Activated CD8-positive, alpha-beta T cell treated with anti-CD3 and anti-CD28 coated beads for 36 hours (primary cell): ENCODE measurements around the gene SH3BP5L. TPM values are rescaled to one million over a fixed set of nuclear protein-coding genes. Genes with fewer than 3 reads are reported as not detected.
A peak's percentile ranks its signal among the peaks of the same experiment; 100 is the strongest.

Source experiments
- ATAC-seq: fragments of 200-7000 bp; cut with Tn5 transposase; one replicate; pipeline ENCODE4 v1.10.0; 2021; ENCODE audit warnings: mild to moderate bottlenecking, moderate library complexity
- CTCF ChIA-PET: fragments of 350-600 bp; sonication (Branson Sonifier 250); formaldehyde crosslinking; loops from one replicate; lab custom pipeline; 2021; ENCODE audit warnings: antibody characterized with exemption; lab: Charles Lee
- POLR2A ChIA-PET: fragments of 350-600 bp; sonication (Branson Sonifier 250); formaldehyde crosslinking; loops from one replicate; lab custom pipeline; 2021; ENCODE audit warnings: antibody characterized with exemption; lab: Charles Lee
- DNase-seq: peaks from one replicate; pipeline ENCODE4 v3.0.0-alpha.2; 2020
- H3K27ac Mint-ChIP-seq: one replicate; pipeline ENCODE4 v1.8.0; 2021; ENCODE audit warnings: mild to moderate bottlenecking, mixed read lengths
- H3K27me3 Mint-ChIP-seq: one replicate; pipeline ENCODE4 v1.8.0; 2021; ENCODE audit warnings: mixed read lengths
- H3K36me3 Mint-ChIP-seq: one replicate; pipeline ENCODE4 v1.8.0; 2021; ENCODE audit warnings: low read depth, mixed read lengths
- H3K4me1 Mint-ChIP-seq: one replicate; pipeline ENCODE4 v1.8.0; 2021; ENCODE audit warnings: low read depth, mixed read lengths
- H3K4me3 Mint-ChIP-seq: one replicate; pipeline ENCODE4 v1.8.0; 2021; ENCODE audit warnings: mild to moderate bottlenecking, moderate library complexity, mixed read lengths
- H3K9me3 Mint-ChIP-seq: one replicate; pipeline ENCODE4 v1.8.0; 2021; ENCODE audit warnings: mixed read lengths
- CTCF ChIP-seq: fragments of 200-600 bp; IDR thresholded peaks from one replicate; pipeline ENCODE4 v1.8.0; 2022; ENCODE audit warnings: antibody characterized with exemption, mild to moderate bottlenecking
- intact Hi-C: fragments of 100-400 bp; cut with micrococcal nuclease; formaldehyde crosslinking; loops from one replicate; pipeline ENCODE4 v1.10.0; 2022
- total RNA-seq, 2 experiments: library from RNA; stranded (reverse); gene quantifications; one replicate each; pipeline ENCODE4 v1.2.3, GENCODE V29; 2021

SH3BP5L gene
- total RNA-seq = 10 to 100 TPM; 16.2 to 18.3 TPM

GRCh38 chr1:248825909-248826760 lies at the start of gene SH3BP5L:
SH3BP5L (minus strand) TSS chr1:248825915; CDS start chr1:248824935, 980 bp downstream.
- TF ChIP-seq CTCF = peak; percentile 46
- Mint-ChIP-seq H3K36me3 (peaks cover 8% of the 10 kb centered on the region), H3K9me3 (no peaks in the 10 kb centered on the region), H3K4me3 (peak within 1 kb of the TSS; percentile 83), H3K27me3 (no peaks in the 10 kb centered on the region), H3K27ac (peak within 1 kb of the TSS; percentile 100), H3K4me1 (peaks cover 46% of the 10 kb centered on the region)
- POLR2A ChIA-PET = interaction anchor here (0.7 to 4.5 kb wide), 7 partner anchors 9 to 973 kb away, joined by 3 to 45 read pairs (median 4); partner anchors contain the start of genes ZNF672 and ZNF692
- intact Hi-C loops = no loop called here
- CTCF ChIA-PET = interaction anchor here (0.7 to 4.8 kb wide), 13 partner anchors 11 to 204 kb away, joined by 3 to 56 read pairs (median 4); partner anchors contain the start of genes ZNF672 and ZNF692
- peak; percentile 95 for DNase-seq
- ATAC-seq = peak; percentile 90

- H3K27ac Mint-ChIP-seq = peak overlapping the region; percentile 95
- H3K27me3 Mint-ChIP-seq = peaks cover 4% of the 10 kb centered on the region
- H3K36me3 Mint-ChIP-seq = peaks cover 6% of the 10 kb centered on the region
- peaks cover 19% of the 10 kb centered on the region for H3K4me1 Mint-ChIP-seq
- ATAC-seq = peak; percentile 59
- ChIA-PET POLR2A (interaction anchor here (0.6 to 2.5 kb wide), 7 partner anchors 9 to 41 kb away, joined by 3 to 11 read pairs (median 4); partner anchors contain the start of genes ZNF672 and ZNF692), CTCF (interaction anchor here (1.0 to 2.4 kb wide), 7 partner anchors 11 to 48 kb away, joined by 3 to 14 read pairs (median 6); partner anchors contain the start of genes SH3BP5L and ZNF692)
- H3K9me3 Mint-ChIP-seq = no peaks in the 10 kb centered on the region
- H3K4me3 Mint-ChIP-seq = peak overlapping the region; percentile 90
- intact Hi-C loops = no loop called here
- DNase-seq = peak; percentile 86
- TF ChIP-seq CTCF = no peak
These were observed 48.3 kb upstream of the SH3BP5L start for GRCh38 chr1:248873993-248874533.

- intact Hi-C loops = no loop called here
- POLR2A ChIA-PET = interaction anchor here (0.9 to 2.5 kb wide), 7 partner anchors 10 to 37 kb away, joined by 3 to 11 read pairs (median 5); partner anchors contain the start of genes ZNF672 and ZNF692
- no peak for TF ChIP-seq CTCF
- no peaks in the 10 kb centered on the region for H3K9me3 Mint-ChIP-seq
- H3K4me3 Mint-ChIP-seq = peak overlapping the region; percentile 90
- CTCF ChIA-PET = interaction anchor here (1.0 to 2.4 kb wide), 10 partner anchors 11 to 51 kb away, joined by 3 to 14 read pairs (median 4); partner anchors contain the start of genes SH3BP5L and ZNF692
- H3K27ac Mint-ChIP-seq = peak overlapping the region; percentile 95
- ATAC-seq = peak; percentile 83
- peaks cover 6% of the 10 kb centered on the region for H3K36me3 Mint-ChIP-seq
- peaks cover 19% of the 10 kb centered on the region for H3K4me1 Mint-ChIP-seq
- DNase-seq = peak; percentile 95
- H3K27me3 Mint-ChIP-seq = peaks cover 4% of the 10 kb centered on the region
These were observed 47.8 kb upstream of the SH3BP5L start for GRCh38 chr1:248873409-248873992.

- peaks cover 4% of the 10 kb centered on the region for H3K27me3 Mint-ChIP-seq
- H3K9me3 Mint-ChIP-seq = no peaks in the 10 kb centered on the region
- H3K36me3 Mint-ChIP-seq = peaks cover 6% of the 10 kb centered on the region
- ATAC-seq (peak; percentile 56), DNase-seq (peak; percentile 78)
- TF ChIP-seq CTCF = no peak
- ChIA-PET CTCF (interaction anchor here (1.0 to 2.4 kb wide), 9 partner anchors 10 to 52 kb away, joined by 3 to 14 read pairs (median 5); partner anchors contain the start of genes SH3BP5L and ZNF692), POLR2A (interaction anchor here (0.9 to 2.5 kb wide), 5 partner anchors 9 to 35 kb away, joined by 3 to 11 read pairs (median 5); partner anchors contain the start of genes ZNF672 and ZNF692)
- peak overlapping the region; percentile 90 for H3K4me3 Mint-ChIP-seq
- peak overlapping the region; percentile 95 for H3K27ac Mint-ChIP-seq
- H3K4me1 Mint-ChIP-seq = peaks cover 19% of the 10 kb centered on the region
- intact Hi-C loops = no loop called here
These were observed 47.2 kb upstream of the SH3BP5L start for GRCh38 chr1:248872752-248873408.
